AG04450 (cell line): Measurements from ENCODE around the gene DNMT3B. TPM values are rescaled to one million over a fixed set of nuclear protein-coding genes. Genes with fewer than 3 reads are reported as not detected.

Experiments used
- CTCF ChIA-PET: fragments of 300-600, 350-600 bp; formaldehyde crosslinking; extraction: SDS; loops from one replicate; lab custom pipeline; 2022; ENCODE audit warnings: antibody characterized with exemption, inconsistent platforms; lab: Charles Lee
- POLR2A ChIA-PET: fragments of 350-600 bp; formaldehyde crosslinking; extraction: SDS; loops from one replicate; lab custom pipeline; 2021; ENCODE audit warnings: antibody characterized with exemption, inconsistent platforms; lab: Yijun Ruan, JAX
- DNase-seq: peaks from one replicate; pipeline ENCODE4 v3.0.0-alpha.2; 2011; ENCODE audit warnings: low read depth, low spot score
- H3K27ac ChIP-seq: one replicate; pipeline ENCODE4 v1.5.1; 2012; ENCODE audit warnings: low read depth, low read length, control low read depth
- H3K27me3 ChIP-seq: one replicate; pipeline ENCODE4 v1.6.0; 2012; ENCODE audit warnings: low read length; ENCODE audit not compliant: control insufficient read depth, insufficient read depth
- H3K4me3 ChIP-seq: 2 replicates; pipeline ENCODE4 v1.5.1; 2011; ENCODE audit warnings: mild to moderate bottlenecking, low read depth, low read length, control low read depth
- H3K9me3 ChIP-seq: 2 replicates; pipeline ENCODE4 v1.5.1; 2012; ENCODE audit warnings: low read length; ENCODE audit not compliant: control insufficient read depth, insufficient read depth
- CTCF ChIP-seq: IDR thresholded peaks from 2 replicates; pipeline ENCODE4 v1.5.1; 2011; ENCODE audit warnings: low read depth, low read length, control low read depth, inconsistent platforms
- polyA plus RNA-seq: library from polyadenylated mRNA; depleted of rRNA; stranded (reverse); fragments of >200 nt; gene quantifications from 2 replicates; pipeline ENCODE4 v1.2.3, GENCODE V29; 2011

DNMT3B gene
- polyA plus RNA-seq, 1 experiment: 1.8 TPM

DNA sequence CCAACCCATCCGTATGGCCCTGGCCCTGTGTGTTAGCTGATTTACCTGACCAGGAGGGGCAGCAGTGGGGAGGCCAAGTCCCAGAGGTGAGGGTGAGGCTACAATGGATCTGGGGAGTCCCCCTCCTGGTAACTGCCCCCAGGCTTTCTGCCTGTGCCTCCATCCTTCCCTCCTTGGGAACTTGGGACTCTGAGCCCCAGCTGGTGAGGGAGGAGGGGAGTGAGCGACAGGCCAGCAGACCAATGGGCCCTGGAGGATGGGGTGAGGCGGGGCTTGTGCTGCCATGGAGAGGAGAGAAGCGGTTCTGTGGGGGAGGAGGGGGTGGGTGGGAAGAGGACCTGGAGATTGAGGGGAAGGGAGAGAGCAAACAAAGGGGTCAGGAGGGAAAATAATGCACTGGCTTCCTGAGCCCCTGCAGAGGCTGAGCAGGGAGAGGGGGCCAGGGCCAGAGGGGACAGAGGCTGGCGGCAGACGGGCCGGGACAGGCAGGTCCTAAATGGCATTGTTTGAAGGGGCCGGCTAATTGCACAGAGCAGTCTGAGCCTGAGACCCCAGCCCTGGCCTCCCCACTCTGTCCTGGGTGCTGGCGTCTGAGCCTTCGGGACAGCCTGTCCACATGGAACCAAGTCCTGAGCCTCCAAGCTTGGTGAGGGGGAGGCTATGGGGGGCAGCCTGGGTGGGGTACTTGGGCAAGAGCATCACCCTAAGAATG, 17.5 kb downstream of the DNMT3B start:
- POLR2A ChIA-PET: no interaction called here
- no peak for TF ChIP-seq CTCF
- no peak for DNase-seq
- H3K4me3 ChIP-seq: no peak overlapping the region
- no peak overlapping the region for H3K27ac ChIP-seq
- CTCF ChIA-PET: interaction anchor here (0.8 to 5.3 kb wide), 14 partner anchors 8 to 258 kb away, joined by 3 to 280 read pairs (median 14); partner anchors contain the start of genes C20orf203 and COMMD7
- H3K27me3 ChIP-seq: no peaks in the 10 kb centered on the region
- H3K9me3 ChIP-seq: no peaks in the 10 kb centered on the region

DNA sequence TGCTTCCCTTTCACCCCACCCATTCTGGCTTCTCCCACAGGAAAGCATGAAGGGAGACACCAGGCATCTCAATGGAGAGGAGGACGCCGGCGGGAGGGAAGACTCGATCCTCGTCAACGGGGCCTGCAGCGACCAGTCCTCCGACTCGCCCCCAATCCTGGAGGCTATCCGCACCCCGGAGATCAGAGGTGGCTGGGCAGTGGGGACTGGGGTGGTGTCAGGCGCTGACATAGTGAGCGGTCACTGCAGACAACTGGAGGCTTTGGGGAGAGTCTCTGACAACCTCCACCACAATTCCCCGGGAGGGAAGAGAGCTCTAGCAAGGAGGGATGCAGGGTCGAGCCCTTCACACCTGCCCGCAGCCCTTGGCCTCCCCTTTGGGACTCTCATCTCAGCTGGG, 18.1 kb downstream of the DNMT3B start:
- ChIA-PET CTCF (interaction anchor here (1.5 kb wide), 2 partner anchors 10 to 106 kb away, joined by 6 read pairs; partner anchors contain the start of gene C20orf203), POLR2A (no interaction called here)
- H3K9me3 ChIP-seq: no peaks in the 10 kb centered on the region
- H3K4me3 ChIP-seq: no peak overlapping the region
- no peak for TF ChIP-seq CTCF
- no peak overlapping the region for H3K27ac ChIP-seq
- no peak for DNase-seq
- H3K27me3 ChIP-seq: no peaks in the 10 kb centered on the region

GRCh38 chr20:32780749-32781655, 18.8 kb downstream of the DNMT3B start:
- H3K27me3 ChIP-seq: no peaks in the 10 kb centered on the region
- no peak overlapping the region for H3K27ac ChIP-seq
- TF ChIP-seq CTCF: no peak
- no peak for DNase-seq
- H3K4me3 ChIP-seq: no peak overlapping the region
- H3K9me3 ChIP-seq: no peaks in the 10 kb centered on the region
- CTCF ChIA-PET: interaction anchor here (1.5 kb wide), 2 partner anchors 9 to 107 kb away, joined by 6 read pairs; partner anchors contain the start of gene C20orf203
- POLR2A ChIA-PET: no interaction called here

DNA sequence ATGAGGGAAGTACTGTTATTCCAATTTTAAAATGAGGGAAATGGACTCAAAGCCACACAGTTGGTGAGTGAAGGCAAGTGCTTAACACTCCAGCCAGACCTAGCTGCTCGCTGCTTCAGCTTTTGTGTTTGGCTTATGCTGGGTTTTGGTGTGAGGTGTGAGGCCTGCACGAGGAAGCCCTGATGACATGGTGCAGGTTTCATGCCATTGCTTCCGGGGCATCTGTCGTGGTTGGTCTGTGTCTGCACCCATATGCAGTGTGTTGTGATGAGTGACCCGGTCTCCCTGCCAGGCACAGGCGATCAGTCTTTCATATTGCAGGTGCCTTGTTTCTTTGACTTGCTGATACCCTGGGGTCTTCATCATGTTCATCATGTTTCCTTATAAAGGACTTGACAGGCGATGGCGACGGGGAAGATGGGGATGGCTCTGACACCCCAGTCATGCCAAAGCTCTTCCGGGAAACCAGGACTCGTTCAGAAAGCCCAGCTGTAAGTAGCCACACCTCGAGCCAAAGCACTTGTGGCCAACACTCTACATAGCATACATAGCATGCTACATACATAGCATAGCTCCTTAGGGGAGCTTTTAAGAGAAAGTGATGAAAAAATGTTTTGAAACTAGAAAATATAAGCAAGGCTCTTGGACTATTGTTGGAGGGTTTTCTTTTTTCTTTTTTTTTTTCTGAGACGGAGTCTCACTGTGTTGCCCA, 22.3 kb downstream of the DNMT3B start:
- Histone ChIP-seq H3K9me3 (no peaks in the 10 kb centered on the region), H3K27ac (no peak overlapping the region), H3K4me3 (no peak overlapping the region), H3K27me3 (no peaks in the 10 kb centered on the region)
- ChIA-PET CTCF (interaction anchor here (1.0 to 1.2 kb wide), 2 partner anchors 12 to 110 kb away, joined by 3 to 5 read pairs; partner anchors contain the start of gene C20orf203), POLR2A (interaction anchor here (0.9 kb wide), 1 partner anchor 35 kb away, joined by 3 read pairs; the partner anchor contains the start of gene MAPRE1)
- DNase-seq: no peak
- TF ChIP-seq CTCF: no peak
